C4-2B (cell line): ENCODE data around the gene GGA2.

ENCODE experiments used
- CTCF ChIP-seq: fragments of 450-650 bp; conservative IDR thresholded peaks from 2 replicates; pipeline ENCODE4 v1.5.1; 2017; ENCODE audit warnings: mild to moderate bottlenecking
- ZFX ChIP-seq: fragments of 450-650 bp; IDR thresholded peaks from 2 replicates; pipeline ENCODE4 v1.6.1; 2017

- no peak for TF ChIP-seq CTCF
- no peak for TF ChIP-seq ZFX
Measured at GRCh38 chr16:23480257-23480656, 30.0 kb downstream of the GGA2 start.
